COLO668 (cell line): ENCODE measurements around the gene GARIN3.

Source experiments
- DNase-seq: peaks from one replicate; lab custom pipeline; 2025; ENCODE audit not compliant: unreplicated experiment; lab: John Stamatoyannopoulos, UW

The GARIN3 gene

DNA sequence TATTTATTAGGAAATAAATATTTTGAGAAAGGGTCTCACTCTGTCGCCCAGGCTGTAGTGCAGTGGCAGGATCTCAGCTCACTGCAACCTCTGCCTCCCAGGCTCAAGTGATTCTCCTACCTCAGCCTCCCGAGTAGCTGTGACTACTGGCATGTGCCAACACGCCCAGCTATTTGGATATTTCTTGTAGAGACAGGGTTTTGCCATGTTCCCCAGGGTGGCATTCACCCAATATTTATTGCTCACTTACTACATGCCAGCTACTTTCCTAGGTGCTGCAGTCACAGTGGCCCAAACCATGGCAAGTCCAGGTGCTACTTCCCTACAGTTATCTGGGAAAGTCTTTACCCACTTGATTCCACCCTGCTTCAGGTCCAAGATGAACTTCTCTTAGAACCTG is 15.1 kb downstream of the GARIN3 start:
- no peak for DNase-seq

DNA sequence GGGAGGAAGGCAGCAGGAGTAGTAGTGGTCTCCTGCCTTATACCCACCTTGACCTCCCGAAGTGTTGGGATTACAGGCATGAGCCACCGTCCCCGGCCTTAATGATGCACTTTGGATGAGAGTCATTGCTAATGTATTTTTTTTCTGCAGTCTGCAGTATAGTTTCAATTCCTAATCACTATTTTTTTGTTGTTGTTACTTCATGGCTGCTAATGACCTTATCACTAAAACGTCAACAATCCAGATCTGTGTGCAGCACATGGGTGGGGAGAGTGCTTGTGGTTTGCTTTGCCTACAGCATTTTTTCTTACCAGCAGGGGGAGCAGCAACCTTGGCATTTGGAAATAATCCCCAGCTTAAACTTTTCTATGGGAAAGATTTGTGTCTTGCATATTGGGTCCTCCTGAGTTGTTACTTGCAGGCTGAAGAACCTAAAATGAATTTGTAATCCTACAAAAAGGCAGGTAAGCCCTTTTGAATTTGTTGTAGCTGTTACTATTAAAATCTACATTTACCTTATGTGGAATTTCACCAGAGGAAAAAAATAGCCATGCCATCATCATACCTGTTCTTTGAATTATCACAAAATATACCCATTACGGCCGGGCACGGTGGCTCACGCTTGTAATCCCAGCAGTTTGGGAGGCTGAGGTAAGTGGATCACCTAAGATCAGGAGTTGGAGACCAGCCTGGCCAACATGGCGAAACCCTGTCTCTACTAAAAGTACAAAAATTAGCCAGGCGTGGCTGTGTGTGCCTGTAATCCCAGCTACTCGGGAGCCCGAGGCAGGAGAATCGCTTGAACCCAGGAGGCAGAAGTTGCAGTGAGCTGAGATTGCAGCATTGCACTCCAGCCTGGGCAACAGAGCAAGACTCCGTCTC is 17.1 kb downstream of the GARIN3 start:
- peak; percentile 32 for DNase-seq

DNA sequence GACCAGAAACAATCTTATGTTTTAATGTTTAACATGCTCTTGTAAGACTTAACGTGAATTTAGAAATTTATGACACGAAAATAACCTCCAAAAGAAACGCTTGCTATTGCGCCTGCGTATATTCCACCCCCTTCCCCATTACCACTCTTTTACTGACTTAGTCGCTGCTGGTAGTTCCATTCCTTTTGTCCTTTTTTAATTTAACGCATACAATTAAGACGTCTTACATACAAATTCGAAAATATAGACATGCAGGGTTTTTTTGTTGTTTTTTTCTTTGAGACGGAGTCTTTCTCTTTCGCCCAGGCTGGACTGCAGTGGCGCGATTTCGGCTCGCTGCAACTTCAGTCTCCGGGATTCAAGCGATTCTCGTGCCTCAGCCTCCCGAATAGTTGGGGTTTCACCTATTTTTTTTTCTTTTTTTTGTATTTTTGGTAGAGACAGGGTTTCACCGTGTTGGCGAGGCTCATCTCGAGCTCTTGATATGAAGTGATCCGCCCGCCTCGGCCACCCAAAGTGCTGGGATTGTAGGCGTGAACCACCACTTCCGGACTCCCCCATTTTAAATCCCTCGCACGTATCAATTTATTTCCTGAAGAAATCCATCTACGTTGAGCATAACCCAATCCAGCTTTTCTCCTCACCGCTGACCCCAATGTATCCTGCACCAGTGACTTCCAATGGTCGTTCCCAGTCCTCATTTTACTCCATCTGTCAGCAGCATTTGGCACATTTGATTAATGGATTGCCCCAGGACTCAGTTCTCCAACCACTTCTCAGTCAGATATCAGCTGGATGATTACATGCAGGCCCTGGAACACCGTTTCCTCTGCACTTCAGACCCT is 22.7 kb downstream of the GARIN3 start:
- DNase-seq = peak; percentile 16

DNA sequence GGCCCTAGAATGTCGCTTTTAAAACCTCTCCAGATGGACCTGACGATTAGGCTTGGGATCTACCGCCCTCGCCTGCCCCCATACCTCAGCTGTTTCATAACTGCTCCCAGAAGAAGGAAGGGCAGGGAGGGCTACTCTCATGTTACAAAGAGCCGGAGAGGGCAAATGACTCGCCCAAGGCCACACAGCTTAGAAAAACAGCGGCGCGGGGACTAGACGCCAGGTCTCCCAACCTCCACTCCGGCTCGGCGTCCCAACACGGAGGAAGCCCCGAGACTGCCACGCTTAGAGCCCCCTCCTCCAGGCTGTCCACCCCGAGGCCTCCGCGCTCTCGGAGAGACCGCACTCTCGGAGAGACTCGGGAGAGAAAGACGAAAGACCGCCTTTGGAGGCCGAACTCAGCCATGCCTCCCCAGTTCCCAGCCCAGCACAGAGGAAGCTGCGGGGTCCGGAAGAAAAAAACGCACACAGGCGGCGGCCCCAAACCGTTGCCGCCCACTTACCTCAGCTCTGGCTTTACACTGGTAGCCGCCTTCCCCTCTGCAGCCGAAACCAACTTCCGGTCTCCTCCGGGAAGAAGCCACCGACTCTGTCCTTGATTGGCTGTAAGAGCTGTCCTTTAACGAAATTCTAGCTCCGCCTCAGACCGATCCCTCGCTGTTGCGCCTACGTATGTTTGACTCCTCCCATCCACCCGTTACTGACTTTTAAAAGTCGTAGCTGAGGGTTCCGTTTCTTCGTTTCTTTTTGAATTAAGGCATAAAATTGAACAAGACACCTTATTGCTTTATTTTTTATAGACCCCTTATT is 23.5 kb downstream of the GARIN3 start, which contains the start of gene MED7:
Gene MED7, minus strand, starts transcription at position 549 of the 810 bp plus-strand sequence. CDS start 3,434 bp downstream, outside the sequence.
- DNase-seq = peak; percentile 87

DNA sequence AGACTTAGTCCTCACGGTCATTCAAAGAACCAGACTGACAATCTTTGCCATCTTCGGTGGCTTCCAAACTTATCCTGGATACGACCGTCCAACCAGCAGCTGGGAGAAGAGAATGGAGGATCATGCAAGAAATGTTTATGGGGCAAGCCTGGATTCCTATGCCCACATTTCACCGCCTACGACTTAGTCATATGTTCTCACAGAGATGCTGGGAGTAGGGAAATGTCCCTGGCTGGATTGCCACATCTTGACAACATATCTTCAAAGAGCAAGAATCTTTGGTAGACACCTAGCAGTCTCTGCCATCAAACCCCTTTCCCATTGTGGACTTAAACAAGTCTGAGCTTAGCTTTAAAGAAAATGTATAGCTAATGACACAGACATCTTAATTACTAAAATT is 28.4 kb downstream of the GARIN3 start:
- no peak for DNase-seq

DNA sequence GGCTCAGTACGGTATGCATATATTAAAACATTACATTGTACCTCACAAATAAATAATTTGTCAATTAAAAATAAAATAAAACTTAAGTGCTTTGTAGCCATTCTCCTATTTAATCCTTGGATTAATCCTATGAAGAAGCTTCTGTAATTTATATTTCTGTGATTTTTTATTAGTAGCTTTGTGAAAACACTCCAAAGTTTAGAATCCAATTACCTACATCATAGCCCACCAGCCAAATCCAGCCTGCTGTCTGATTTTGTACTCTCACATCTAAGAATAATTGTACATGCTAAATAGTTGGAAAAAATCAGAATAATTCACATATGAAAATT is 33.8 kb downstream of the GARIN3 start:
- DNase-seq = no peak

DNA sequence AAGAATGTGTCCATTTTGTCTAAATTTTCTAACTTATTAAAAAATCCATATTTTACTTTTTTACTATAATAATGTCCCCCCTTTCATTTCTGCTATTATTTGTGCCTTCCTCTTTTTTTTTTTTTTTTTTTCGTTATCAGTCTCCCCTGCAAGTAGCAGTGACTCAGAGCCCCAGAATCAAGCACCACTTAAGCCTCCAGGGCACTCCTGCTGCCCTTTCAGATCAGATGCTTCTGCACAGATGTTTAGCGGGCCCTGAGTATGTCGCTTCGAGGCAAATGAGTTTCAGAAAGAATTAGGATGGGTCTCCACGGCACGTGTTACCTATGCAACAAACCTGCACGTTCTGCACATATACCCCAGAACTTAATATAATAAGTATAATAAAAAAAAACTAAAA is 35.1 kb downstream of the GARIN3 start:
- DNase-seq = peak; percentile 5

DNA sequence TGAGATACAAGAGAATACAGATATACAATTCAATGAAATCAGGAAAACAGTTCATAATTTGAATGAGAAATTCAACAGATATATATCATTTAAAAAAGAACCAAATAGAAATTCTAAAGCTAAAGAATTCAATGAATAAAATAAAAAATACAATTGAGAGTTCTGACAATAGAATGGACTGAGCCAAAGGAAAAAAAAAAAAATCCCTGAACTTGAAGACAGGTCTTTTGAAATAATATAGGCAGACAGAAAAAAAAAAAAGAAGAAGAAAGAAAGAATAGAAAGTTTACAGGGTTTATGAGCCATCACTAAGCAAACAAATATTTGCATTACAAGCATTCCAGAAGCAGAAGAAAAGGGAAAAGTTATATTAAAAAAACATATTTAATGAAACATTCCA is 44.4 kb downstream of the GARIN3 start:
- DNase-seq = no peak

DNA sequence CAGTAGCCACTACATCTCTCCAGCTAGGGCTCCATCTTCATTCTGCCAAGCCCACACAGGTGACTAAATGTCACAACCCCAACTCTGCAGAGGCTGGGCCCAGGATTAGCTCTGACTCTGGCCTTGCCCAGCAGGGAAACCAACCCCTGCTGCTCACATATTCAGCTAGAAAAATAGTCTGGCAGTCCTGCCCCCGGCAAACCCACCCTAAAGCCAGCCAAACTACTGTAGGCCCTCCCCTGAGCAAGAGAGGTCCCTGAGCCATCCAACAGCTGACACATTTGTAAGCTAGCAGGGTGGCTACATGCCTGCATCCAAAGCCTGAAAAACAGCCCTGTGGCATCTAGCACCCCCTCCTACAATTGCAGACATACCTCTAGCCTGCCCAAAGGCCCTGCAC is 46.0 kb downstream of the GARIN3 start:
- no peak for DNase-seq

DNA sequence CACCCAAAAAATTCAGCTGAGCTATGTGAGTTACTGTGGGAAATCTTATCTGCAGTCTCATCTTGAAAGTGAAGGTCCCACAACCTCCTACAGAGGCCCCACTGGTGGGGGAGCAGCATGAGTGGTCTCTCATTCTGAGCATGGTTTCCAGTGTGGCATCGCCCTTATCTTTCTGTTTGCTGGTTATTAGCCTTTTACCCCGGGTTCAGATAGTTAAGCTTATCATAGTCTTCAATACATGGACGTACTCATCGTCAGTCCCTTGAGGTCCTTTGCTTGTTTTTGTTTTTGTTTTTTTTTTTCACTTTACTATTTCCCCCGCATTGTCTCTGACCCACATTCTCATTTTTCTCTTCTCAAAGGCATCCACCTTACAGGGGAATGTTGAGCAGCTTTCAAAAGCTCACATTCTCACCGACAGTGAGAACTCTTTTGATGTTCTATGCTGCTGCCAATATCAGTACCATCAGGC is 49.5 kb downstream of the GARIN3 start:
- DNase-seq = no peak

DNA sequence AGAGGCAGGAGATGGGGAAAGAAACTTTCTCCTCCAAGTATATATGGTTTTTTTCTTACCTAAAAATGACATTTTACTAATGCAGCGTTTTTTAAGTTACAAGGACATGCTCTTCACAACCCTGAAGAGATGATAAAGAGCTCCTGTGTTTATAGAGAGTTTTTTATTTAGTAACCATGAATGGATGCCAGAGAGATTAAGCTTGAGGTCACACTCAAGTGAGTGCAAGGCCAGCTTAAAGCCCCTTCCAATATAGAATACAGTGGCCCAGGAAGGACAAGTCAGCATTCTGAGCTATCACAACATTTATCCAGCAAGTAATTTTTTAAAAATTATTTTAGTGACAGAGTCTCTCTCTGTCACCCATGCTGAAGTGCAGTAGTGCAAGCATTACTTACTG is 50.6 kb downstream of the GARIN3 start:
- DNase-seq = no peak

DNA sequence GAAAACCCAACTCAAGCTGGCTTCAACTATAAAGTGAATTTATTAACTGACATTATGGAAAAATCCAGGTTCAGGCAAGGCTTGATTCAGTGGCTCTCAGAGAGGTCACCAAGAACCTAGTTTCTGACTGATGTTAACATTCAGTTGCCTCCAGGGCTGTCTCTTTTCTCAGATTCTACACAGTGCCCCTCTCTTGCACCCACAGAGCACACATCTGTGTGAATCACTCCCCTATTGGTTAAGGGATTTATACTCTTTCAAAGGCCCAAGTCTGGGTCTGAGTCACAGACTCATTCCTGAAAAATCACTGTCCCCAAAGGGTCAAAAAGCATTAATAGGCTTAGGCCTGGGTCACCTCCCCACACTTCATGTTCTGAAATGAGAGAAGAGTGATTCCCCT is 51.1 kb downstream of the GARIN3 start:
- DNase-seq = no peak

DNA sequence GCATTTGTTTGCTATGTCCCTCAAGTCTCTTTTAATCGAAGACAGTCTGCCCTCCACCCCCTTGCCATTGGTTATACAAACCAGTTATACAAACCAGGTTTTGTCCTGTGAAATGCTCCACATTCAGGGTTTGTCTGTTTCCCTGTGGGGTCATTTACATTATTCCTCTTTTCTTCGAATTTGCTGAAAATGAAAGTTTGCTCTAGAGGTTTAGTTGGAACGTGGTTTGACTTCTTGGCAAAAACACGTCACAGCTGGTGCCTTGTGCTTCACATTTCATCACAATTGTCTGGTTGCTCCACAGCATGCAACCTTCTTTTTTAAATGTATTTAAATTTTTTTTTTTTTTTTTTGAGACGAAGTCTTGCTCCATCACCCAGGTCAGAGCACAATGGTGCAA is 53.1 kb downstream of the GARIN3 start:
- no peak for DNase-seq
